GM18507 (cell line): ENCODE results near the gene TSPAN3.
A peak's percentile ranks its signal among the peaks of the same experiment; 100 is the strongest.

Experiments
- DNase-seq: peaks from one replicate; pipeline ENCODE4 v3.0.0; 2011; ENCODE audit warnings: low read depth; ENCODE audit not compliant: insufficient read length; ENCODE audit errors: extremely low spot score
- FAIRE-seq: peaks from 2 replicates; lab custom pipeline; 2011; peaks lifted over from hg19 to GRCh38; lab: Jason Lieb, UNC

Gene TSPAN3

DNA sequence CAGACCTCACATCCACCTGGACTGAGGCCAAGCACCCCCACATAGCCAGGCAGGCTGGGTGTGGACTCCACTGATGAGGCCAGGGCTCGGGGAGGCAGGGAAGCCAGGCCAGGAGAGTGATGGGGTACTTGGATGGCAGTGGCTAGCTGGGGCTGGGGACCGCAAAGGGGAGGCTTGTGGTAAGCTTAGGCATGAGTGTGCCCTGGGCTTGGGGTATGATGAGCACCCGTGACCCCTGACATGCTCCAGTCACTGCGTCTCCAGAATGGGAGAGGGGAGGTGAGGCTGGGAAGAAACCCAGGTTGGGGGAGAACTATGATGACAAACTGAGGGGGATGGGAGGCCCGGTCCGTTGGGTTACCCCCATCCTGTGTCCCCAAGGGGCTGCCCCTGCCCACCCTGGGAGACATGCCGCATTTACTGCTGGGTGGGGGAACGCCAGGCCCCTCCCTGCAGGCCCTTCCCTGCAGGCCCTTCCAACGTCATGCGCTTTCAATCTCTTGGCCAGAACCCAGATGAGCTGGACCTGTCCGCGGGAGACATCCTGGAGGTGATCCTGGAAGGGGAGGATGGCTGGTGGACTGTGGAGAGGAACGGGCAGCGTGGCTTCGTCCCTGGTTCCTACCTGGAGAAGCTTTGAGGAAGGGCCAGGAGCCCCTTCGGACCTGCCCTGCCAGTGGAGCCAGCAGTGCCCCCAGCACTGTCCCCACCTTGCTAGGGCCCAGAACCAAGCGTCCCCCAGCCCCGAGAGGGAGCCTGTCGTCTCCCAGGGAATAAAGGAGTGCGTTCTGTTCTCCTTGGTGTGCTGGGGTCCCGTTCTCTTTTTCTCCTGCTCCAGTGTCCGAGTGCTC, 34.1 kb downstream of the TSPAN3 start:
- FAIRE-seq: no peak
- no peak for DNase-seq

DNA sequence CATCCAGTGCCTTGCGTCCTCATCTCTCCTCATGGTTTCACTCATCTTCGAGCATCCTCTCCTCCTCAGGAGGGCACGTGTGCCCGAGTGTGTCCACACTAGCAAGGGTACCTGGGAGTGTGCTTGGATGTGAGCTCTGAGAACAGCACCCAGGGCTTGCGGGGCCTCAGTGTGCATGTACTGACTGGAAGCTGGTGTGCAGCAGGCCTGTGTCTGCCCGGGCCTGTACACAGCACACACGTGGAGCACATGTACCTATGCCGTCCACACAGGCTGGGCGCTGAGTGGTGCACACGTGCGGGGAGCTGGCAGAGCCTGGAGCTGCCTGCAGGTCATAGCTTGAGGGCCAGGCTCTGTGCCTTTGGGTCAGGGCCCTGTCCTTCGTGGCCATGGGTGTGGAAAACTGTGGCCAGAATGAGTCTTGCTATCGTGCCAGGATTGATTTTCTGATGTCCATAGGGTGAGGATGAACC, 34.9 kb downstream of the TSPAN3 start:
- DNase-seq (no peak), FAIRE-seq (no peak)

DNA sequence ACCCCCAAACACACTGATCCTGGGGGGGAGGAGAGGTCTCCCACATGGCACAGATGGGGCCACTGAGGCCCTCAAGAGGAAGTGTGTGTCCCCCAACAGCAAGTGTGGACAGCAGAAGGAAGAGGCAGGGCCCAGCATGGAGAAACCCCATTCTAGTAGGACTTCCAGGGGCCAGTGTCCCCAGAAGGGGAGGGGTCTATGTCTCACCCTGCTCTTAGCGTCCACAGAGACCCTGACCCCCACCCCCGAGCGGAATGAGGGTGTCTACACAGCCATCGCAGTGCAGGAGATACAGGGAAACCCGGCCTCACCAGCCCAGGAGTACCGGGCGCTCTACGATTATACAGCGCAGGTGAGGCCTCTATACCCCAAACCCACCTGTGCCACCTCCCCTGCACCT, 35.3 kb downstream of the TSPAN3 start:
- FAIRE-seq: no peak

DNA sequence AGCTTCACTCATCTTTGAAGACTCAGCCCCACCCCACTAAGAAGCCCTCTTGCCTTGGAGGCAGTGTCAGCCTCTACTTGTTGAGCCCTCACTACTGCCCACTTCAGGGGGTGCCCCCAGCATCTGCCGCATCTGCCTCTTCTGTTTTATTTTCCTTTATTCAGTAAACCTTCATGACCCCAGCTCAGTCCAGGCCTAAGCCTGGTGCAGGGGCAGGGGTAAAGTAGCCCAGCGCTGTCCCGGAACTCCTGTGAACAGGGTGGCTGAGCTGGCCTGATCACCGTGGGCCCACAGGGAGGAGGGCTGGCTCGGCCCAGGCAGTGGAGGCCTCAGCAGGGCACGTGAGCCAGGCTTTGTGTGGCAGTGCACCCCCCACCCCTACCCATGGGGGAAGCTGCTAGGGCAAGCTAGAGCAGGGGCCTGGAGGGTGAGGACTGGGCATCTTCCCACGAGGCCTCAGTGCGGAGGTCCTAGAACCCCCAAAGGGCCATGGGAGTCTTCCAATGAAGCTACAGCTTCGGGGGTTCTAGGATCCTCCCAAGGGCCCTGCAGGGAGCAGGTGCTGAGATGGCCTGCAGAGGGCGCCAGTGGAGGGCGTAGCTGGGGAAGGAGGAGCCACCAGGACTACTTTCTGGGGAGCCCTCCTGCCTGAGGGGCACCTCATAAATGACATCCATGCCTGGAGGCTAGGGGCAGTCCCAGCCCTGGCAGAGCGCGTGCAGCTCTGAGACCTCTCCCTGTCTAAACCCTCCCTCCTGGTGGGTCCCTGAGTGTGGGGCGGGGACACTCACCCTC, 36.0 kb downstream of the TSPAN3 start:
- DNase-seq (no peak), FAIRE-seq (no peak)

More for the DNA sequence above, 35.3 kb downstream of the TSPAN3 start:
- no peak for DNase-seq

- FAIRE-seq (no peak), DNase-seq (no peak)
Measured at GRCh38 chr15:77033729-77034671, 36.9 kb downstream of the TSPAN3 start.

- DNase-seq (no peak), FAIRE-seq (no peak)
Measured at GRCh38 chr15:77033417-77033728, 37.5 kb downstream of the TSPAN3 start.

- no peak for FAIRE-seq
- DNase-seq: no peak
Measured at GRCh38 chr15:77032647-77033416, 38.1 kb downstream of the TSPAN3 start.

DNA sequence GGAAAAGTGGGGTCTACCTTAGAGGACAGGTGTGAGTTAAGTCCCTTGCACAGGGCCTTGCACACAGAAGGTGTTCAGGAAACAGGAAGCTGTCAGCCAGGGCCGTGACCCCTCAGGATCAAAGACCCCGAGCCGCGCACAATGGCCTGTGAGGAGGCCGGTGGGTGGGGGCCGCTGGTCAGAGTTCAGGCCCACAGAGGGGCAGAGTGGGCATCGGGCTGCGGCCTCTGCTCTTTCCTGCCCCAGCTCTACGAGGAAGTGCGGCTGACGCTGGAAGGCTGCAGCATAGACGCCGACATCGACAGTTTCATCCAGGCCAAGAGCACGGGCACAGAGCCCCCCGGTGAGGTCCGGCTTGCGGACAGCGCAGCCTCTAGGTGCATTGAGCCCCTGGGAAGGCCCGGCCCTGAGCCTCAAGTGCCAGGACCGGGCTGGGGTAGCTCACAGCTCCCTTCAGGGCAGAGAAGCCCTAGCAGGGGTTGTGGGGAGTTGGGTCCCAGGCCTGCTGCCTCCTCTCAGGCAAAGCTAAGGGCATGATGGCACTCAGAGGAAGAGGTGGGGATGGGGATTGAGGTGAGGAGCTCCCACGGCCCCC, 38.8 kb downstream of the TSPAN3 start:
- DNase-seq (no peak), FAIRE-seq (no peak)

DNA sequence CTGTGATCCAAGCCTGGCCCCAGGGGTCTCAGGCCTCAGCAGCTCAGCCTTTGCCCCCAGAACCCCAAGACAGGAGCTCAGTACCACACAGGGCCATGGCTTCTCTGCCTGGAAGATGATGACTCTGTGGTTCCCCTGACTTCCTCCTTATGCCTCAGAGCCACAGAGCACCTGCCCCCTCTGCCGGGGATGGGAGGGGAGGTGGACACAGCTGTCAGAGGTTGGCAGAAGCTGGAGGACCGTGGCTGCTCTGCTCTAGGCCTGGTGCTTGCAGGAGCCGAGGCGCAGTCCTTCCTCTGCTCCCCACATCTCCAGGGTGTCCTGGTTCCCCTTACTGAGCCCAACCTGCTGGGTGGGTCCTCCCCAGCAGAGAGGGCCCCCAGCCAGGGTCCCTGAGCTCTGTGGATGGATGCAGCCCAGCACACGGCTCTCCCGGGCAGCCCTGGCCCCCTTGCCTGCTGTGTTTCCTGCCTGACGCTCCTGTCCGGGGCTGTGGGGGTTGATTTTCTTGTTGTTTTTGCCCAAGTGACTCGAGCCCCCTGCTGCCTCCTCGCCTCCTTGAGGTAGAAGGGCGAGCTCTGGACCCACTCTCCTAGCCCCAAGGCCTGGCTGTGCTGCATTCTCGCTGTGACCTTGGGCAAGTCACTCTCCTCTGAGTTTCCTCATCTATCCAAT, 39.4 kb downstream of the TSPAN3 start:
- FAIRE-seq (peak; percentile 55), DNase-seq (peak; percentile 35)

- DNase-seq (no peak), FAIRE-seq (no peak)
Measured at GRCh38 chr15:77030928-77031375, 40.0 kb downstream of the TSPAN3 start.

DNA sequence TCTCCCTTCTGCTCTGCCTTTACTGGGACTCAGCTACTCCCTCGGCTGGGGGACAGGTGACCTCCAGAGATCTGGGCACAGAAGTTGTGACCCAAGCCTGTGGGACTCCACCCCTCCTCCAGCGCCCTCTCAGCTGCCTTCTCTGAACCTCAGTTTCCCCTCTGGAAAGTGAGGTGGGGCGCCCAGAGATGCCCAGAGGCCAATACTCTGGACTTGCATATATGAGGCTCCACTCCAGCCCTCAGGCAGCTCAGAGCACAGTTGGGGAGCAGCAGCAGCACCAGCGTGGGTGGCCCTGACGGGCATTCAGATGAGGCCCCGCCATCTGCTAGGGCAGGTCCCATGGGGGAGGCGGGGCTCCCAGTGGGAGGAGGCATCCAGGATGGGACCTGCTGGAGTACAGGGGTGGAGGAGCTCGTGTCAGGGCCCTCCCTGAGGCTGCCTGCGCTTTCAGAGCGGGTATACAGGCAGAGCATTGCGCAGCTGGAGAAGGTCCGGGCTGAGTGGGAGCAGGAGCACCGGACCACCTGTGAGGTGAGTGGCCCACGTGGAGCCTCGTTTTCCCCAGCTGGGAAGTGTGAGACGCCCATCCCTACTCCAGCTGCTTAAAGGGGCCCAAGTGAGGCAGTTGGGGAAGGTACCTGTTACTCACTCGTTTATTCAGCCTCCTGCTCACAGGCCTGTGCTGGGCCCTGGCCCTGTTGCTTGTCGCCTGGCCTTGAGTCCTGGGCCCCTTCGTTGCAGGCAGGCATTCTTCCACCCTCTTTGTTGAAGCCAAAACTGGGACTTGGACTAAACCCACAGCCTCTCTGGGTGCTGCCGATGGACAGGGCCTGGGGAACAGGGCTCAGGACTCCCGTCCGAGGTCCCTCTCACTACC, 40.6 kb downstream of the TSPAN3 start:
- DNase-seq (no peak), FAIRE-seq (no peak)

DNA sequence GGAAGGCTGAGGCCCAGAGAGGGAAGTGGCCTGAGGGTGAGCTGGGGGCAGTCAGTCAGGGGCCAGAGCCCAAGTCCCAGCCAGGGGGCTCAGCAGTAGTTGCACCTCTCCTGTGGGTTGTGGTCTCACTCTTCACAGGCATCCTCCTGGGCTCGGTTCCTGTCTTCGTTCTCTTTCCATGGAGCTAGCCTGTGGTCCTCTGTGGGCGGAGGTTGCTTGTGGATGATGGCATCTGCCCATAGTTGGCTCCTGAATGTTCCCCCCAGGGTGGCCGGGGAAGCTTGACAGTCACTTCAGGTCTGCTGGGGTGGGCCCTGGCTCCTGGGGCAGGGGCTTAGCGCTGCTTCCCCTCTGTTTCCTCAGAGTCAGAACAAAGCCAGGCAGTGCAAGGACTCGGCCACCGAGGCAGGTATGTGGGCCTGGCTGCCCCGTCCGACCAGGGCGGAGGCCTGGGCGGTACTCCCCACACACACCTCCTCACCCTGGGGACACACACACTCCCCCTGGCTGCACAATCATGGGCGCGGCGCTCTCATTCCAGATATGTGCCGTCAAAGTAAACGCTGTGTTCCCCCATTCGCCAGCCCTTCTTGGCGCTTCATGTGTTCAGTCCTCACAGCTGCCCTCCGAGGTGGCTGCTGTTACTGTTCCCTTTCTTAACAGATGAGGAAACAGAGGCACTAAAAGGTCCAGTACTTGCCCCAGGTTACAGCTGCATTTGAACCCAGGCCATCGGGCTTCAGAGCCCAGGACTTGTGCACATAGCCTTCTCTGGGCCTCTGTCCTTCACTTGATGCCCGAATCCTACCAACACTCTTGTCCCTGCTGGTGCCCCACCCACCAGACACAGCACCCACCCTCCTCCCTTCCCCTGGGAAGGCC, 41.5 kb downstream of the TSPAN3 start:
- FAIRE-seq: no peak
- DNase-seq: no peak

GRCh38 chr15:77028451-77029165, 42.3 kb downstream of the TSPAN3 start:
- FAIRE-seq (no peak), DNase-seq (no peak)

- FAIRE-seq (no peak), DNase-seq (no peak)
Measured at GRCh38 chr15:77027697-77028450, 43.0 kb downstream of the TSPAN3 start.

GRCh38 chr15:77027111-77027696, 43.7 kb downstream of the TSPAN3 start:
- FAIRE-seq: no peak
- no peak for DNase-seq
